Immature natural killer cell (primary cell): ENCODE results near the gene RPL12. TPM values are rescaled to one million over a fixed set of nuclear protein-coding genes. Genes with fewer than 3 reads are reported as not detected.

Experiments used
- DNase-seq, 3 donors: peaks; one replicate each; pipeline ENCODE4 v3.0.0; 2022; ENCODE audit warnings: mixed read lengths in 1 of 3
- H3K27ac Mint-ChIP-seq, 6 donors: one replicate each; pipeline ENCODE4 v1.8.0; 2020; ENCODE audit warnings: mixed read lengths in 6 of 6, mild to moderate bottlenecking in 5 of 6, inconsistent platforms in 4 of 6, moderate library complexity in 3 of 6
- H3K27me3 Mint-ChIP-seq, 3 donors: one replicate each; pipeline ENCODE4 v1.8.0; 2020 to 2021; ENCODE audit warnings: low read depth in 3 of 3, mild to moderate bottlenecking in 3 of 3, mixed read lengths in 3 of 3, moderate library complexity in 3 of 3, inconsistent platforms in 1 of 3
- H3K36me3 Mint-ChIP-seq, 3 donors: one replicate each; pipeline ENCODE4 v1.8.0; 2020; ENCODE audit warnings: mixed read lengths in 3 of 3, inconsistent platforms in 2 of 3, mild to moderate bottlenecking in 2 of 3
- H3K4me1 Mint-ChIP-seq, 2 donors: one replicate each; pipeline ENCODE4 v1.8.0; 2020; ENCODE audit warnings: inconsistent platforms in 2 of 2, mild to moderate bottlenecking in 2 of 2, mixed read lengths in 2 of 2, moderate library complexity in 1 of 2
- H3K4me3 Mint-ChIP-seq, 5 donors: one replicate each; pipeline ENCODE4 v1.8.0; 2020; ENCODE audit warnings: mild to moderate bottlenecking in 5 of 5, mixed read lengths in 5 of 5, inconsistent platforms in 3 of 5, moderate library complexity in 3 of 5
- H3K9me3 Mint-ChIP-seq, 6 donors: one replicate each; pipeline ENCODE4 v1.8.0; 2020; ENCODE audit warnings: mild to moderate bottlenecking in 6 of 6, mixed read lengths in 6 of 6, inconsistent platforms in 4 of 6, moderate library complexity in 3 of 6
- polyA plus RNA-seq, 3 donors: library from polyadenylated mRNA; unstranded; fragments of 300-500 nt; fragmentation: Illumina TruSeq; gene quantifications; one replicate each; pipeline ENCODE4 v1.2.3, GENCODE V29; 2021

The RPL12 gene
- polyA plus RNA-seq, 3 donors from 2014 or later, result 517 to 724 (median 686) TPM

- Mint-ChIP-seq H3K4me3 (no peak overlapping the region), H3K27ac (no peak overlapping the region), H3K9me3 (no peaks in the 10 kb centered on the region), H3K27me3 (peaks cover 0 to 2% (median 0%) of the 10 kb centered on the region in 3 donors), H3K4me1 (peaks cover 4 to 12% of the 10 kb centered on the region in 2 donors), H3K36me3 (peaks cover 7 to 20% (median 11%) of the 10 kb centered on the region in 3 donors)
- DNase-seq, result no peak
Measured at GRCh38 chr9:127457191-127457878, 6.1 kb upstream of the RPL12 start.

- DNase-seq, result peak in 1 of 3 donors; percentile 25
- peaks cover 12 to 26% of the 10 kb centered on the region in 2 donors for H3K4me1 Mint-ChIP-seq
- peak overlapping the region in 1 of 6 donors; percentile 34 for H3K27ac Mint-ChIP-seq
- H3K36me3 Mint-ChIP-seq, result peaks cover 6 to 12% (median 8%) of the 10 kb centered on the region in 3 donors
- H3K27me3 Mint-ChIP-seq, result peaks cover 8 to 10% (median 8%) of the 10 kb centered on the region in 3 donors
- H3K4me3 Mint-ChIP-seq, result no peak overlapping the region
- H3K9me3 Mint-ChIP-seq, result no peaks in the 10 kb centered on the region
Measured at GRCh38 chr9:127455324-127455992, 4.3 kb upstream of the RPL12 start.

- Mint-ChIP-seq H3K4me3 (peak overlapping the region; percentile 92 to 96 (median 96)), H3K9me3 (no peaks in the 10 kb centered on the region), H3K27me3 (peaks cover 11 to 13% (median 13%) of the 10 kb centered on the region in 3 donors), H3K27ac (peak overlapping the region in 4 of 6 donors; percentile 66 to 91 (median 80)), H3K36me3 (peaks cover 8 to 29% (median 13%) of the 10 kb centered on the region in 3 donors), H3K4me1 (peaks cover 39 to 51% of the 10 kb centered on the region in 2 donors)
- DNase-seq, result no peak
Measured at GRCh38 chr9:127452691-127453090, 1.5 kb upstream of the RPL12 start.

GRCh38 chr9:127451858-127452656 lies 851 bp upstream of the RPL12 start:
- H3K27ac Mint-ChIP-seq, result peak overlapping the region; percentile 90 to 97 (median 94)
- DNase-seq, result peak in 1 of 3 donors; percentile 17
- peaks cover 8 to 30% (median 17%) of the 10 kb centered on the region in 3 donors for H3K36me3 Mint-ChIP-seq
- no peaks in the 10 kb centered on the region for H3K9me3 Mint-ChIP-seq
- peaks cover 43 to 50% of the 10 kb centered on the region in 2 donors for H3K4me1 Mint-ChIP-seq
- peak overlapping the region; percentile 92 to 96 (median 96) for H3K4me3 Mint-ChIP-seq
- peaks cover 11 to 14% (median 13%) of the 10 kb centered on the region in 3 donors for H3K27me3 Mint-ChIP-seq

- H3K36me3 Mint-ChIP-seq, result peaks cover 5 to 34% (median 17%) of the 10 kb centered on the region in 3 donors
- peak overlapping the region; percentile 92 to 96 (median 96) for H3K4me3 Mint-ChIP-seq
- H3K27me3 Mint-ChIP-seq, result peaks cover 11 to 14% (median 13%) of the 10 kb centered on the region in 3 donors
- H3K9me3 Mint-ChIP-seq, result no peaks in the 10 kb centered on the region
- peak overlapping the region; percentile 90 to 97 (median 94) for H3K27ac Mint-ChIP-seq
- no peak for DNase-seq
- peaks cover 46 to 50% of the 10 kb centered on the region in 2 donors for H3K4me1 Mint-ChIP-seq
Measured at GRCh38 chr9:127451608-127451857, 327 bp upstream of the RPL12 start.

GRCh38 chr9:127450243-127450760 lies 904 bp downstream of the RPL12 start:
- H3K9me3 Mint-ChIP-seq, result no peaks in the 10 kb centered on the region
- H3K27ac Mint-ChIP-seq, result peak overlapping the region; percentile 90 to 97 (median 94)
- no peak for DNase-seq
- peaks cover 13 to 15% (median 13%) of the 10 kb centered on the region in 3 donors for H3K27me3 Mint-ChIP-seq
- peaks cover 48 to 51% of the 10 kb centered on the region in 2 donors for H3K4me1 Mint-ChIP-seq
- peaks cover 0 to 38% (median 11%) of the 10 kb centered on the region in 3 donors for H3K36me3 Mint-ChIP-seq
- peak overlapping the region; percentile 92 to 96 (median 96) for H3K4me3 Mint-ChIP-seq

GRCh38 chr9:127449332-127449966 lies 1.8 kb downstream of the RPL12 start:
- no peak for DNase-seq
- Mint-ChIP-seq H3K4me3 (peak overlapping the region; percentile 92 to 96 (median 96)), H3K27ac (peak overlapping the region; percentile 90 to 97 (median 94)), H3K27me3 (peaks cover 13 to 15% (median 13%) of the 10 kb centered on the region in 3 donors), H3K4me1 (peaks cover 48 to 51% of the 10 kb centered on the region in 2 donors), H3K36me3 (peaks cover 5 to 47% (median 11%) of the 10 kb centered on the region in 3 donors), H3K9me3 (no peaks in the 10 kb centered on the region)

- H3K4me1 Mint-ChIP-seq, result peaks cover 43 to 51% of the 10 kb centered on the region in 2 donors
- peaks cover 11 to 47% (median 14%) of the 10 kb centered on the region in 3 donors for H3K36me3 Mint-ChIP-seq
- no peaks in the 10 kb centered on the region for H3K9me3 Mint-ChIP-seq
- peak overlapping the region in 3 of 5 donors; percentile 47 to 63 (median 55) for H3K4me3 Mint-ChIP-seq
- peak overlapping the region; percentile 71 to 96 (median 90) for H3K27ac Mint-ChIP-seq
- DNase-seq, result no peak
- peaks cover 13 to 15% (median 13%) of the 10 kb centered on the region in 3 donors for H3K27me3 Mint-ChIP-seq
Measured at GRCh38 chr9:127448112-127448805, 2.9 kb downstream of the RPL12 start.

GRCh38 chr9:127447416-127448111 lies 3.6 kb downstream of the RPL12 start:
- Mint-ChIP-seq H3K4me3 (no peak overlapping the region), H3K27me3 (peaks cover 13 to 15% (median 13%) of the 10 kb centered on the region in 3 donors), H3K36me3 (peaks cover 11 to 47% (median 14%) of the 10 kb centered on the region in 3 donors), H3K27ac (peak overlapping the region; percentile 46 to 94 (median 80)), H3K4me1 (peaks cover 41 to 49% of the 10 kb centered on the region in 2 donors), H3K9me3 (no peaks in the 10 kb centered on the region)
- no peak for DNase-seq

GRCh38 chr9:127446713-127447415 lies 4.3 kb downstream of the RPL12 start:
- peaks cover 11 to 47% (median 14%) of the 10 kb centered on the region in 3 donors for H3K36me3 Mint-ChIP-seq
- no peak for DNase-seq
- H3K4me1 Mint-ChIP-seq, result peaks cover 36 to 44% of the 10 kb centered on the region in 2 donors
- H3K9me3 Mint-ChIP-seq, result no peaks in the 10 kb centered on the region
- H3K27me3 Mint-ChIP-seq, result peaks cover 13 to 15% (median 13%) of the 10 kb centered on the region in 3 donors
- H3K27ac Mint-ChIP-seq, result peak overlapping the region in 4 of 6 donors; percentile 40 to 94 (median 75)
- H3K4me3 Mint-ChIP-seq, result no peak overlapping the region

GRCh38 chr9:127445851-127446712 lies 5.1 kb downstream of the RPL12 start:
- Mint-ChIP-seq H3K4me1 (peaks cover 30 to 44% of the 10 kb centered on the region in 2 donors), H3K27me3 (peaks cover 9 to 14% (median 9%) of the 10 kb centered on the region in 3 donors), H3K4me3 (no peak overlapping the region), H3K27ac (peak overlapping the region in 5 of 6 donors; percentile 45 to 94 (median 59)), H3K36me3 (peaks cover 14 to 50% (median 14%) of the 10 kb centered on the region in 3 donors), H3K9me3 (no peaks in the 10 kb centered on the region)
- no peak for DNase-seq
